ENCODE data around the gene NMNAT3. TPM values are rescaled to one million over a fixed set of nuclear protein-coding genes. Genes with fewer than 3 reads are reported as not detected.

Gene NMNAT3
- total RNA-seq, 1 donor from 2014 or later: 2.0 TPM

DNA sequence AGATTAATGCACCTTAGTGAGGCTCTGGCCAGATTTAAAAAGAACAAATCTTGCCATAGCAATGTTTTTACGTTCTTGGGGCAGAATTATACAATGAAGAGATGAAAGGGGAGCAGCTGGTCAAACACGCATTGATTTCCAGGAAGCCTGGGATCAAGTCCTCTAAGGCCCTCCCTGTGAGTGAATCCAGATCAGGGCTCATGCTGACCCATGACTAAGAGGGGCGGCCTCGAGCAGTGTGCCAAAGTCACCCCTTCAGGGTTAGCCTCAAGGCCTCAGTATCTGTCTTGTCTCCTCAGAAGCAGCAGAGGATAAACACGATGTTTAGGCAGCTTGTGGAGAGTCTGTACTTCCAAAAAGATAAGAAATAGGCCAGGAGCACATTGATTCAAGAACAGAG lies 129.0 kb downstream of the NMNAT3 start:
- no peaks in the 10 kb centered on the region for H3K36me3 Mint-ChIP-seq (ENCODE audit: low read depth)
- peaks cover 3% of the 10 kb centered on the region for H3K4me1 Mint-ChIP-seq (ENCODE audit: low read depth)
- H3K9me3 Mint-ChIP-seq (ENCODE audit: low read depth): peaks cover 3% of the 10 kb centered on the region
- H3K4me3 Mint-ChIP-seq (ENCODE audit: unreplicated experiment): no peak overlapping the region
- H3K27ac Mint-ChIP-seq (ENCODE audit: unreplicated experiment): no peak overlapping the region
- TF ChIP-seq, protein P1, sequence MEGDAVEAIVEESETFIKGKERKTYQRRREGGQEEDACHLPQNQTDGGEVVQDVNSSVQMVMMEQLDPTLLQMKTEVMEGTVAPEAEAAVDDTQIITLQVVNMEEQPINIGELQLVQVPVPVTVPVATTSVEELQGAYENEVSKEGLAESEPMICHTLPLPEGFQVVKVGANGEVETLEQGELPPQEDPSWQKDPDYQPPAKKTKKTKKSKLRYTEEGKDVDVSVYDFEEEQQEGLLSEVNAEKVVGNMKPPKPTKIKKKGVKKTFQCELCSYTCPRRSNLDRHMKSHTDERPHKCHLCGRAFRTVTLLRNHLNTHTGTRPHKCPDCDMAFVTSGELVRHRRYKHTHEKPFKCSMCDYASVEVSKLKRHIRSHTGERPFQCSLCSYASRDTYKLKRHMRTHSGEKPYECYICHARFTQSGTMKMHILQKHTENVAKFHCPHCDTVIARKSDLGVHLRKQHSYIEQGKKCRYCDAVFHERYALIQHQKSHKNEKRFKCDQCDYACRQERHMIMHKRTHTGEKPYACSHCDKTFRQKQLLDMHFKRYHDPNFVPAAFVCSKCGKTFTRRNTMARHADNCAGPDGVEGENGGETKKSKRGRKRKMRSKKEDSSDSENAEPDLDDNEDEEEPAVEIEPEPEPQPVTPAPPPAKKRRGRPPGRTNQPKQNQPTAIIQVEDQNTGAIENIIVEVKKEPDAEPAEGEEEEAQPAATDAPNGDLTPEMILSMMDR (IDR thresholded peaks at IDR 0.05): no peak
- DNase-seq (ENCODE audit: low spot score): no peak
- H3K27me3 Mint-ChIP-seq (ENCODE audit: low read depth): peaks cover 4% of the 10 kb centered on the region

DNA sequence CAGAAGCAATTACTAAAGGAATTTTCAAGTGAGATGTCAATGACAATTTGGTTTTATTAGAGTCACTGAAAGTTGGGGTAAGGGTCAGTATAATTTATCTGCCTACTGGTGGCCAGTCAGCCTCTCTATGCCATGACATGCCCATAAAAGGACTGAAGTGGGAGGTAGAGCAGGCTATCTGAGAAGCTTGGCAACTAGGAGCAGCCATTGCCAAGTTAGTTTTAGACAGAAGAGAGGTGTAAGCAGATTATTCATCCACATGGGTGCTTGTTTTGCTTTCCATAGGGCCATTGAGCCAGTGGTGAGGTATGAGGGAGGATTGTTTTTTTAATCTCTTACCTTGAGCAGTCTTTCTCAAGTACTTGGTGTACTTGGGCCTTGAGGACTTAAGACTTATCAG lies 130.1 kb downstream of the NMNAT3 start:
- Mint-ChIP-seq H3K9me3 (ENCODE audit: low read depth) (peaks cover 3% of the 10 kb centered on the region), H3K27me3 (ENCODE audit: low read depth) (peaks cover 4% of the 10 kb centered on the region), H3K4me3 (ENCODE audit: unreplicated experiment) (no peak overlapping the region), H3K36me3 (ENCODE audit: low read depth) (no peaks in the 10 kb centered on the region), H3K27ac (ENCODE audit: unreplicated experiment) (no peak overlapping the region), H3K4me1 (ENCODE audit: low read depth) (peaks cover 3% of the 10 kb centered on the region)
- TF ChIP-seq, protein P1 (IDR thresholded peaks at IDR 0.05): no peak
- no peak for DNase-seq (ENCODE audit: low spot score)

DNA sequence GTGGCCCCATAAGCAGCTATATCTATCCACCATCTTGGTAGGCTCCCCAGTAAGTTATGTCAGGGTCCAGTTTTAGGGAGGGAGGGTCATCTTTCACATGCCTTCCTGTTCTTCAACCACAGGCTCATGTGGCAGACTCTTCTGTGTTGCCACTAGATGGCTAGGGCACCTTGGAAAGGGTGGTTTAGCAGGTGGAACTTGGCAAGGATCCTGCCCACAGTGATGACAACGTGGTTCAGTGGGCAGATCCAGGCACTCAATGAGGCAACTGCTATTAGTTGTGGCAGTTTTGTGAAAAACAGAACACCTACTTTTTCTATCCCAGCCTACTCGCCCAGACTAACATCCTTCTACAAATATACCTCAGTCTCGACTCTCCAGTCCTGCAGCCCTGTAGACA lies 131.0 kb downstream of the NMNAT3 start:
- Mint-ChIP-seq H3K27me3 (ENCODE audit: low read depth) (peaks cover 4% of the 10 kb centered on the region), H3K36me3 (ENCODE audit: low read depth) (no peaks in the 10 kb centered on the region), H3K4me1 (ENCODE audit: low read depth) (peaks cover 3% of the 10 kb centered on the region), H3K9me3 (ENCODE audit: low read depth) (peaks cover 3% of the 10 kb centered on the region), H3K4me3 (ENCODE audit: unreplicated experiment) (no peak overlapping the region), H3K27ac (ENCODE audit: unreplicated experiment) (no peak overlapping the region)
- TF ChIP-seq, protein P1 (IDR thresholded peaks at IDR 0.05): no peak
- no peak for DNase-seq (ENCODE audit: low spot score)

DNA sequence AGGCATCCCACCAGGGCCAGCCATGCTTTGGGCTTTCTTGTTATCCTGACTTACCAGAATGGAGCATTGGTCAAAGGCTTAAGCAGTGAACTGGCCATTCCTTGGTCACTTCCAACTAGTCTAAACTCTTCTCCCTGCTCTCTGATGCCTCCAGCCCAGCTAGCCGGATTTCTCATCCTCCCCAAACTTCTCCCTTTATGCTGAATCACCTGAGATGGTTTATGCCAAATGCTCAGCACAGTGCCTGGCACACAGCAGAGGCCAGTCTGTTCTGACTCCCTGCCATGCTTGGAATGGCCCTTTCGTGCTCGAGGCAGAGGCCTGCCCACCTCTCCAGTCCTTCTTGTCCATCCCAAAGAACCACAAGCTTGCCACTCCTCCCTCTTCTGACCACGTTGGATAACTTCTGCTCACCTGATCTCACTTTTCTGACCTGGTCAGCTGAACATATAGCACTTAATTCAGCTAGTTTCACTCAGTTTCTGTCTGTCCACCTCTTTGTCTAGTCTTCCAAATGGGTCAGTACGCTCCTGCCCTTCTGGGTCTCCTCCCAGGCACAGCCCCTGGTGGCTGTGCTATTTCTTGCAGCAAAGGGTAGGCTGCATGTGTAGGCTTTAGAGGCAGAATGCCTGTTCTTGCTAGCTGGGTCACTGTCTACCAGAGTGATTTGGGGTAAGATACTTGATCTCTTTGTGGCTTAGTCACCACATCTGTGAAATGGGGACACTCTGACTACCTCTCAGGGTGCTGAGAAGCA lies 136.1 kb downstream of the NMNAT3 start:
- Mint-ChIP-seq H3K27ac (ENCODE audit: unreplicated experiment) (no peak overlapping the region), H3K36me3 (ENCODE audit: low read depth) (no peaks in the 10 kb centered on the region), H3K9me3 (ENCODE audit: low read depth) (peaks cover 3% of the 10 kb centered on the region), H3K27me3 (ENCODE audit: low read depth) (no peaks in the 10 kb centered on the region), H3K4me1 (ENCODE audit: low read depth) (peaks cover 37% of the 10 kb centered on the region), H3K4me3 (ENCODE audit: unreplicated experiment) (no peak overlapping the region)
- TF ChIP-seq, protein P1 (IDR thresholded peaks at IDR 0.05): no peak
- no peak for DNase-seq (ENCODE audit: low spot score)

DNA sequence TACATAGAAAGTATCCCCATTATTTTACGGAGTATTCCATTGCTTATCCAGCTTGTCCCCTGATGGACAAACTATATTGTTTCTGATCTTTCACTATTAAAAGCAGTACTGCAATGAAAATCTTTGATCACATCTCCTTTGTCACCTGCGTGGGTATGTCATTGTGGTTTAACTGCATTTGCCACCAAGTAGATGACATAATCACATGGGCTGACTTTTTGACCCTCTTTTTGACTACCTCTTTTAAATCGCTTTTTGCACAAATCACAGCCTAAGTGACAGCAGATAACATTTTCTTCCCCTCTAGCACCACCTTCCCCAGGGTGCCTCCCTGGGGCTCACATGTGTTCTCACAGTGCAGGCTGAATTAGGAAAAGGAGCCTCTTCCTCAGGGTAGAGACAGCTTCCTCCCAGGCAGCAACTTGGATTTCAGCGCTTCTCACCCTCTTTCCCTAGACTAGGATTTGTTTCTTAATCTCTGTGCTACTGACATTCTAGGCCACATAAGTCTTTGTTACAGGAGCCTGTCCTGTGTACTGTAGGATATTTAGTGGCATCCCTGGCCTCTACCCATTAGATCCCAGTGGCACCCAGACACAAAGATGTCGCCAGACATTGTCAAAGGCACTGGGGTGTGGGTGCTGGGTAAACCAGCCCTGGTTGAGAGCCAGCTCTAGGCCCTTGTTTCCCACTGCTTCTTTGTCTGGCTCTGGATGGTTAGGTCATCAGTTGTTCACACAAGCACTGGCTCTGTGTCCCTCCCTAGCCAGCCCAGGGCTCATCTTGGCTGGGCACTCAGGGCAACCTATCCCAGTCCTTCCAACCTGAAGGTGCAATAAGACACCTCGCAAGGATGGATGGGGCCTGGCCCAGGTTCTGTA lies 136.9 kb downstream of the NMNAT3 start:
- Mint-ChIP-seq H3K9me3 (ENCODE audit: low read depth) (peaks cover 3% of the 10 kb centered on the region), H3K4me3 (ENCODE audit: unreplicated experiment) (peak overlapping the region; percentile 3), H3K36me3 (ENCODE audit: low read depth) (no peaks in the 10 kb centered on the region), H3K4me1 (ENCODE audit: low read depth) (peaks cover 42% of the 10 kb centered on the region), H3K27me3 (ENCODE audit: low read depth) (no peaks in the 10 kb centered on the region), H3K27ac (ENCODE audit: unreplicated experiment) (no peak overlapping the region)
- TF ChIP-seq, protein P1 (IDR thresholded peaks at IDR 0.05): no peak
- no peak for DNase-seq (ENCODE audit: low spot score)

Data from chondrocyte (in vitro differentiated cells).